HG03432 (cell line): ENCODE data around the gene MALL.
"Not testable (repeated sequence)": the region's sequence is repeated elsewhere in the genome, so short reads cannot be mapped to it uniquely, and the experiment has no call there.

Experiments used
- ATAC-seq: cut with Tn5 transposase; IDR thresholded peaks from one replicate; pipeline ENCODE4 v1.9.1; 2021; ENCODE audit warnings: mild to moderate bottlenecking, moderate library complexity; ENCODE audit not compliant: unreplicated experiment

Gene MALL

DNA sequence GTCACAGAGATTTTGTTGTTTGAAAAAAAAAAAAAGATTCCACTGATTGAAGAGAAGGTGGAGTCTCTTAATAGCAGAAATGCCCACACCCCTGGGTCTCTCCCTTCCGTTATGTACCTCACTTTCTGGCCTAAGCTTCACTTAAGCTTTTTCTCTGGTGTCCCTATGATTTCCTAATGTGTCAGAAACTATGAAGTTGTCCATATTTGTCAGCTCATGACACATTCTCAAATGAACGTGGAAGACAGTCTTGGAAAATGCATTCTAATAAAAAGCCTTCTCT is 5.4 kb upstream of the MALL start:
- no peak for ATAC-seq

- no peak for ATAC-seq
Observed at GRCh38 chr2:110120171-110121051, 4.8 kb upstream of the MALL start.

DNA sequence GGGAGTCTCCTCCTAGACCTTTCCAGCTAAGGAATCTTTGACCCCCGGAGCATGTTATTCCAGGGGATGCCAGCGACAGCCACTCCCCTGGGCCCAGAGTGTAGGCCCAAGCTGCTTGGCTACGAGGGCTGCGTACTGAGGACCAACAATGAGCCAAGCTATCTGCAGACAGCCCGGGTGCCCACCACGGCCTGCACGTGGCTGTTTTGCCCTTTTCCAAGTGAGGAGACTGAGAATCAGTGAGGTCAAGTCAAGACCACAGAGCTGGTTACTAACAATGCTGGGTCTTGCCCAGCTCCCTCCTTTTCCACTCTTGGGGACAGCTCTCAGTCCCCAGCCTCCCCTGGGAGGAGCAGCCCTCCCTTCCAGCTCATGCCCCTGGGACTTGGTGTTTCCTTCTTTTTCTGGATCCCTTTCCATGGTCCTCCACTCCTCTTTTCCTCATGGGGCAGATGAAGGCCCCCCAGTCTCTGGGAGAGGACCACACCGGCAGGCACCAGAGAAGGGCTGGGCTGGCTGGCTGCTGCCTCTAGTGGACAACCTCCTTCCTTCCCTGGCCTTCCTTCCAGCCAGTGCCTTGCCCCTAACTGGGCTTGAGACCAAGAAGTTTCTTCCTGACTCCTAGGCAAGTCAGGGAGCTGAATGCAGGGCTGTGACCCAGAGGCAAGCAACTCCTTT is 550 bp upstream of the MALL start:
- no peak for ATAC-seq

DNA sequence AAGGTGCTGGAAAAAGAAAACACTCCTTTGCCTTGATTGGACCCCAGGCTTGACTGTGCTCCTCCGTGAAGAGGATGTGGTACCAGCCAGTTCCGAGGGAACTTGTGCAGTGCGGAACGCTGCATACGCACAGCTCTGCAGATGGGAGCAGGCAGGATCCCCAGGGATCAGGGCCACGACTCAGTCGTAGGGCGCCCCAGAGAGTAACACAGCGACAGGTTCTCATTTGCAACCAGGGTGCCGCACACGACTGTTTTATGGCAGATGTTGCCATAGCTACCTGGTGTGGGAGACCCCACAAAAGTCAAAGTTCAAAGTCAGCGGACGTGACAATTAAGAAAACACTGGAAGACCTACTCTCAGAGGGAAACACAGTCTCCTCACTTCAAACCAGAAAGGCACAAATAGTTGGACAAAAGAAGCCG is 779 bp downstream of the MALL start:
- ATAC-seq, result no peak

DNA sequence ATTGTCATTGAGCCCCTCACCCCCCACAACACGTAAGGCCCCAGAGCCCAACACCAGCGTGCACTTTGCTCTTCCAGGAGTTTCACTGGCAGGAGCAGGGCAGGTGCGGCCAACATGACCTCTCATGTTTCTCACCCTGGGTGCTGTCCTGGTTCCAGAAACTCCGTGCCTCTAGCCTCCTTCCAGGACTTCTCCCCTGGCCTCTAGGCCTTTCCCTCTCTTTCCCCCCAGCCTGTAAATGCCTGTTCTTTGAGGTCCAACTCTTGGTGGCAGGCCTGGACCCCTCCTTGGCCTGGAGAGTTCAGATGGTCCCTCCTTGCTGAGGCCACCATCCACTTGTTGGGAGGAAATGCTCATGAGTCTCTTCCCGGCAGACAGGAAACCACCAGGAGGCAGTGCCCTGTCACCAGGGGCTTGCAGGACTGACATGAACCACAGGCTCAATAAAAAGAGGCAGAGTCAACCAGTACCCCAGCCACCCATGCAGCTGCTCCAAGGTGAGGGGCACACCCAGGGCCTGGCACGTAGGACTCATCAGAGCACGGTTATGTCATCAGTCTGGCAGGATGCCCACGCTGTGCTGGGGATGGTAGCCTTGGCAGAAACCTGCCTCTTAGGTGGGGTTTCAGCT is 1.5 kb downstream of the MALL start:
- ATAC-seq, result no peak

DNA sequence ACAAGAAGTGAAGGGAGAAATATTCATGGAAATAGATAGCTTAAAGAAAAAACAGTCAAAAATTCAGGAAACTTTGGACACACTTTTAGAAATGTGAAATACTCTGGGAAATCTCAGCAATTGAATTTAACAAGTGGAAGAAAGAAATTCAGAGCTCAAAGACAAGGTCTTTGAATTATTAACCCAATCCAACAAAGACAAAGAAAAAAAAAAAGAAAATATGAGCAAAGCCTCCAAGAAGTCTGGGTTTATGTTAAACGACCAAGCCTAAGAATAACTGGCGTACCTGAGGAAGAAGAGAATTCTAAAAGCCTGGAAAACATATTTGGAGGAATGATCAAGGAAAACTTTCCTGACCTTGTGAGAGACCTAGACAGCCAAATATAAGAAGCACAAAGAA is 7.3 kb downstream of the MALL start:
- not testable (repeated sequence) for ATAC-seq

DNA sequence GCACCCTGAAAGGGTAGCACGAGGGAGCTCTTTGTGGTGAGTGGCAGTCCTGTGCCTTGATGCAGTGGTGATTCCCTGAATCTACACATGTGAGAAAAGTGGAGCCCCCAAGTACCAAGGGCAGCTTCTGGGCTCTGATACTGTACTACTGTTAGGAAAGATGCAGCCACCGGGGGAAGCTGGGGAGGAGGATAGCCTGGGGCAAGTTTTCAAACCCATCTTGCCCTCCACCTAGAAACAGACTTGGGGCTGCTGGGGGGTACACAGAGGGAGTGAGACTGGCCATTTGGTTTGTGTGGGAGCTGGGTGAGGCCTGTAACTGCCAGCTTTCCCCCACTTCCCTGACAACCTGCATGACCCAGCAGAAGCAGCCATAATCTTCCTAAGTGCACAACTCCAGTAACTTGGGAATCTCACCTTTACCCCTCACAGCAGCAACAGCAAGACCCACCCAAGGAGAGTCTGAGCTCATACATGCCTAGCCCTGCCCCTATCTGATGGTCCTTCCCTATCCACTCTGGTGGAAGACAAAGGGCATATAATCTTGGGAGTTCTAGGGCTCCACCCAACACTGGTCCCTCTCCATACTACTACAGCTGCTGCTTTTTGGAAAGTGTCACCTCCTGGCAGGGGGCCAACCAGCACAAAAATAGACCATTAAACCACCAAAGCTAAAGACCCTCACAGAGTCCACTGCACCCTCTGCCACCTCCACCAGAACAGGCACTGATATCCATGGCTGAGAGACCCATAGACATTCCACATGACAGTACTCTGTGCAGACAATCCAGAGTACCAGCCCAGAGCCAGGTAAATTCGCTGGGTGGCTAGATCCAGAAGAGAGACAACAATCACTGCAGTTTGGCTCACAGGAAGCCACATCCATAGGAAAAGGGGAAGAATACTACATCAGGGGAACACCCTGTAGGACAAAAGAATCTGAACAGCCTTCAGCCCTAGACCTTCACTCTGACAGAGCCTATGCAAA is 8.2 kb downstream of the MALL start:
- ATAC-seq, result no peak

DNA sequence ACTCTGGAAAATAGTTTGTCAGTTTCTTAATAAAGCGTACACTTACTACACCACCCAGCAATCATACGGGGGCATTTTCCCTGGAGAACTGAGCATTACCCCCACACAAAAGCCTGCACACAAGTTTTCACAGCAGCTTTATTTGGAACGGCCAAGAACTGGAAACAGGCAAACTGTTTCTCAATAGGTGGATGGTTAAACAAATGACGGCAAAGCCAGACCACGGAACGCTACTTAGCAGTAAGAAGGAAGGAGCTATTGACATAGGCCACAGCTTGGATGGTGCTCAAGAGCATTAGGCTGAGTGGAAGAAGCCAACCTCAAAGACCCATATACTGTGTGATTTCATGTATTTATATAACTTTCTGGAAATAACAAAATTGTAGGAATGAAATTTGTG is 9.0 kb downstream of the MALL start:
- no peak for ATAC-seq

DNA sequence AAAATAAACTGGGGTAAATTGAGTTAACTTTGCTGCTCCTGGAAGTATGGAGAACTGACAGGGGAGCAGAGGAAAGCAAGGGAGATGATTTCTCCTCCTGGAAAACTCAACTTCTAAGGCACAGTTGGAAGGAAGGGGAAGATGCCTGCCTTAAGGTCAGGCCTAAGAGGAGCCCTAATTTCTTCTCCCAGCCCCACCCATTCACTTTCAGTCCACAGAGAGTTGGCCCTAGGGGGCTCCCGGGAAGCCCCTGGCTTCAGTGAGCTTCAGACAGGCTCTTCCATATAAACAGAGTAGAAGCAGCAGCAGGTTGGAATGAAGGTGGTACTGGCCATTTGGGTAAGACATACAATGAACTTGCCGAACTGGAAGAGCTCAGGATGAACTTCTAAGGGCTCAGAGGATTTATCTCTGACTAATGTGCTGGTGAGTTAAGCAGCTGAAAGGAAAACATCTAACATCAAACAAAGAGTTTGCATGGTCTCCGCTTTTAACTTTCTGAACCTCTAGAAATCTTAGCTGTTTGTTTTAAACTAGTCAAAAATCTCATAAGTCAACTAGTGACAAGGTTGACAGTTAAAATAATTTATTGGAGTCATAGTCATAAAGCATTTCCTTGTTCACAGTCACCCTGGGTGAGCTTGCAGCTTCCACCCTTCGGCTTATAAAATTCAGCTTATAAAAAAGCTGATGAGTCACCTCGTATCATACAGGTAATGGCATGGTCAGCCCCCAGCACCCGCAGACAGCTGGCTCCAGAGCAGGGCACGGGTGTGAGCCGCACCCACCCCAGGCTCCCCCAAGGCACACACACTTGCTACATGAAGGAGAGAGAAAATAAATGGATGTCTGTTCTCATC is 9.8 kb downstream of the MALL start:
- ATAC-seq, result no peak

DNA sequence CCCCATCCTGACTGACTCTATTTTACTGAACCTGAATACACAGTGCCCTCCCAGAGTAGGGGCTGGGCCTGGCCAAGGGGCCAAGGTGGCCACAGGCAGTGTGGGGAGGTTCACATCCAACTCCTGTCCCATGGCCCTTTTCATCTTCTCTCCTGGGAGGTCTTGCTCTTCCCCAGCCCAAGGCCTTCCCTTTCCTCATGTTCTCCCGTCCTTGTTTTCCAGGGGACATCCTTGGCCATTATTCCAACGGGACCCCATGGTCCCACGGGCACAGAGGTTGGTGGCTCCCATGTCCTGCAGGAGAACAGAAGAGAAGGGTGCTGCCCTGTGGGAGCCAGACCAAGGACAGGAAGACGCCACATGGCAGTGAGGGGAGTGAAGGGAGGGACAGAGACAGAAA is 10.4 kb downstream of the MALL start:
- no peak for ATAC-seq

DNA sequence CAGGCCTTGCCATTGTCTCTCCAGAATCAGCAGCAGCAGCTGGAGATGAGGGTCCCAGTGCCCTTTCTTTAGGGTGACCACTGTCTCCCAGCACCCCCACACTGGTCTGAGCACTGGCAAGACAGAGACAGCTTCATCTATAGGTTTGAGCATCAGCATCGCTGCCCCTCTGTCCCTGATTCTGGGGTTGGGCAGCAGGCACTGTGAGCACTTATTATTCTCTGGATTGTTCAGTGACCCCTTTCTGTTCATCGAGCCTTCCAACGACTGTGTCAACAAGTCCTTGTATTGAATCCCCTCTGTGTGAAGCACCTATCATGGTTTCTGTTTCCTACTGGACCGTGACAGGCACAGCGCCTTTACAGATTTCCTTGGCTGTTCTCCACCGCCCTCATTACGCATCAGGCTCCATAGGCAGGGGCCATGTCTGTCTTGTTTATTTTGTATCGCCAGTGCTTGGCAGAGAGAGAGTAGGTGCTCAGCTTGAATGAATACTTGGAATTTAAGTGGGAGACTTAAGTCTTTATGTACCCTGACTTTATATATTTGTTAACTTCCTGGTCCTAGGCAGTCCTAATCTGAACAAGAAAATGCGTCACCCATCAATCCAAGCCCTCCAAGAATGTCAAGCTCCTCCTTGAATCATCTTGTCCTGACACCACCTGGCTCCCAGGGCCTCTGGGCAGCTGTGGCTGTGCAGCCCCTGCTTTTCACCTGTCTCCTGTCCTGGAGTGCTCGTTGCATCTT is 11.4 kb downstream of the MALL start:
- ATAC-seq, result no peak

DNA sequence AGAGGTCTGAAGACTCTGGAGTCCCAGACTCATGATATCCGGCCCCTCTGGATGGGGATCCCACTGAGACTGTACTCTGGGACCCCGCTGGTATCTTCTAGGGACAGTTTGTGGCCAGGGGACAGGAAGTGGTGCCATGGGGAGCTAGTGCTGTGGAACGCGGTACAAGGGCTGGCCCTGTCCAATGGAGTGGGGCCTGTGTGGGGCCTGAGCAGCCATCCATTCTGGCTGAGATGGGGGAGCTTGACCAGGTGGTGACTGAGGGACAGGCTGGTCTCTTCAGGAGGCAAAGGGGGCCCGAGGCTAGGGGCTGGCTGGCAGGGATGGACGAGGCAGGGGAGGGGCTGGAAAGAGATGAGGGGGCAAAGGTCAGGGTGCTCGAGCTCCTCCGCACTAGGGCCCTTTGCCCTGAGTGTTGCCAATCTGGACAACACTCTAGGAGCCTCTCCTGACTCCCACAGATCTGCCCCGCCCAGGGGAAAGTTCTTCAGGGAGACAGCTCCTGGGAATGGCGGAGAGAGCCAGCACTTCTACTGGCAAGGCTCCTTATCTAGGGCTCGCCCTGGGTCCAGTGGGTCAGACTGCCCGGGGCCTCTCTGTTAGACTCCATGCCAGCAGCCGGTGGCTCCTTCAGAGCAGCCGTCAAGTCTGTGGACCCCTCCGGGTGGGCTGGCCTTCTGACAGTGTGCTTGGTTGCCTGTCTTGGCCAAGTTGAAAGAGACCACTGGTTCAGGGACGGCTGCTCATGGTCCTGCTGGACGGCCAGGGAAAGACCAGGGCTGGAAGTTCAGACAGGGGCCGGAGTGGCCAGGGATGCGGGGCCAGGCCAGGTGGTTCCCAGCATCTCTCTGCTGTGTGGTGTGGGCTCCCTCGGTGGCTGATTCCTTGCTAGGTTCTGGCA is 12.3 kb downstream of the MALL start:
- ATAC-seq, result no peak

DNA sequence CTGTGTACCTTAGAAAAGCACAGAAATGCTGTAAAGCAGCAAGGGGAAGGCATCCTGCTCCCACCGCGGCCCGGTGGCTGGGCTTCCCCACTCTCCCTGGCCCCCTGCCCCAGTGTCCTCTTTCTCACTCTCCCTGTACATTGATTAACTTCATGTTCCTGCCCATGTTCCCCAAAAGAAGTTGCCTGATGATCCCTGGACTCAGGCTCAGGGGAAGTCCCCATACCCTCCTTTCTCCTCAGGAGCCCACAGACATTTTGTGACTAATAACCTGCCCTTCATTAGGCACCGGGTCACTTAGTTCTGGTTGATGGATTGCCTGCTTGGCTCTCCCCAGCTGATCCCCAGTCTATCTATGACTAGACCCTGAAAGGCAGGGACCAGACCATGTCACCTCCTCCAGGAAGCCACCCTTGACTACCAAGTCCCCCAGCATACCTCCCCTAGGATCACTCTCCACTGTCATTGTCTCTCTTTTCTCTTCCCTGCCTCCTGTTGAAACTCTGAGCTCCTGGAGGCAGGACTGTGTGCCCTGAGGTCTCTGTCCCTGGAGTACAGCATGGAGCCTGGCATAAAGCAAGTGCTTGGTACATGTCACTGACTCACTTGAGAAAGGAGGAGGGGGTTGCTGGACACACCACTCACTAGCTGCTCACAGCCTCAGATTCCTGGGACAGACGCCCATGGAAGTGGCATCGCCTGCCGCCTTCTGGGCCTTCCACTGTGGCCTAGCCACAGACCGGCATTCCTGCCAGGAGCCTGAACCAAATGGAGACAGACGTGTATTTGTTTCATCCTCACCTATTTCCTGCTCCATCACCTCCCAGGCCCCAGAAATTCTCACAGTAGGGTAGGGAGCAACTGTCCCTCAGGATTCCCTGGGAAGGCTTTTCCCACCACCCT is 13.5 kb downstream of the MALL start:
- ATAC-seq, result no peak

GRCh38 chr2:110101280-110101844 is 14.3 kb downstream of the MALL start:
- peak; percentile 75 for ATAC-seq

- peak; percentile 12 for ATAC-seq
Observed at GRCh38 chr2:110100880-110101279, 14.7 kb downstream of the MALL start.

DNA sequence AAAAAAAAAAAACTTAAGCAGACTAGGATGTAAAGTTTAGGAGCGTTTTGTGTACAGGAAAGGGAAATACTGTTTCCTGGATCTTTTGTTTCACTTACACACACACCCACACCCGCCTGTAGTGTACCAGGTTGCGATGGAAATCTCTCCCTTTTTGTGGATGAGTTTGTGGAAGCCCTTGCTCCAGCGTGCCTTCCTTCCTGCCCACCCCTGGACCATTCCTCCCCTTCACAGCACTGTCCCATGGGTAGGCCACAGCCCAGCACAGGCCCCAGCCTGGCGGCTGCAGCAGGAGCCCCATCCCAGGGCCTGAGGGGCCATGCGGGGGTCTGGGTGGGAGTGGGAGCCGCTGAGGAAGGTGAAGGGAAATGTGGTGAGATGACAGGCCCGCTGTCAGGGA is 15.1 kb downstream of the MALL start:
- no peak for ATAC-seq
